ENCODE data around the gene ATG16L1.

The ATG16L1 gene

DNA sequence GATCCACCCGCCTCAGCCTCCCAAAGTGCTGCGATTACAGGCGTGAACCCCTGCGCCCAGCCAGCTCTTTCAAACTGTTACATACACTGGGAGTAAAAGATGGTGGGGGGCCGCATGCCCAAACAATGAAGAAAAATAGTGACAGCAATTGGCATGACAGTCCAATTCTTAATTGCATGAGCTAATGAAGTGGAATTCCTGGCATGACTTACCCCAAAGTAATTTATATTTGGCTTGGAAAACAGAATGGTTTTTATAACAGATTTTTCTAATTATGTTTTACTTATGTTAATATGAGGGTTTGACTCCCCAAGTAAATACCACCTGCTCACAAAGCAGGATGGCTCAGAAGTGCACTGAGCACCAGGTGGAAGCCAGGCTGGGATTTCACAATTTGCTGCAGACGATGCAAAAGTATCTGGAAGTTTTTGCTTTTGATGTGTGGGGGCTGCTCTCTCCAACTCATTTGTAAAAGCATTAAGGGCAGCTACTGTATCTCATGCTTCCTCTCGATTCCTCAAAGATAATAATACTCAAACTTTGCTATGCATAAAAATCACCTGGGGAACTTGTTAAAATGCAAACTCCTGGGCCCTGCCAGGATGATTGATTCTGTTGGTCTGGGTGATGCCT, 24.0 kb upstream of the ATG16L1 start:
- DNase-seq, result no peak

DNA sequence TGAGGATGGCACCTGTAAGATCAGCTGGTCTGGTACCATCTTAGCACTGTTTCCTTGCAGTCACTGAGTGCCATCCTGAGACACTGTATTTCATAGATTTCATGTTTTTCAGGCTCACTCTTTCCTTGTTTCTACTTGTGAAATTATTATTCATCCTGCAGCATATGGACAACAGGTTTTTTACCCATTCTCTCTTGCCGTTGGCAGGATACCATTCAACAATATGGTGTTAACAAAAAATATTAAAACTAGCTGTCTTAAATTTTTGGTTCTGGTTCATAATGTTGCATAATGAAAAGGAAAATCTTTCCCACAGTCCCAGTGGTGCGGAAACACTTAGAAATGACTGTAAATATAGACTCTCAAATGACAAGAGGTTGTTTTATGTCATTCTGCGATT, 23.1 kb upstream of the ATG16L1 start:
- DNase-seq, result no peak

DNA sequence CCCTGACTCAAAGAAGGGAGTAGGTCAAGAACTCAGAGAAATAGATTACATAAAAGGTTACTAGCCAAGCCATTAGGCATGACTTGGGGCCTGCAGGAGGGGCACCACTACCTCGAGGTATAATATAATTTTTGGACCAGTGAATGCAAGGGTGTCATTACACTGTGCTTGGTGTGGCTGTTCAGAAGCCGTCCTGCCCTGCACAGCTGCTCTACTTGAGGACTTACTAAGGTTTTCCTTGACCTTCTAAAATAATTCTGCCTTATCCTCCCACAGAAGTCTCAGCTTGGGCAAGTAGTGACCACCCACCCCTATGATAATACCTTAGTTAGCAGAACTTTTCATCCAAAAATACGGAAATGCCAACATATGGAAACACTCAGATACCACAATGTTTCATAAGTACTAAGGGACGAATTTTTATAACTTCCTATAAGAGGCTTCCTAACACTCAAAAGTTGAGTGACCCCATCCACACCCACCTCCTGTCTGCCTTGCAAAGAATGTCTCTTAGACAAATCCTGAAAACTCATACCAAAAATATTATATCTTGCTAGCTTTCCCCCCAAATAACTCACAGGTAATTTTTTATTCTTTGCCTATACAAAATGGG, 17.7 kb upstream of the ATG16L1 start:
- no peak for DNase-seq

DNA sequence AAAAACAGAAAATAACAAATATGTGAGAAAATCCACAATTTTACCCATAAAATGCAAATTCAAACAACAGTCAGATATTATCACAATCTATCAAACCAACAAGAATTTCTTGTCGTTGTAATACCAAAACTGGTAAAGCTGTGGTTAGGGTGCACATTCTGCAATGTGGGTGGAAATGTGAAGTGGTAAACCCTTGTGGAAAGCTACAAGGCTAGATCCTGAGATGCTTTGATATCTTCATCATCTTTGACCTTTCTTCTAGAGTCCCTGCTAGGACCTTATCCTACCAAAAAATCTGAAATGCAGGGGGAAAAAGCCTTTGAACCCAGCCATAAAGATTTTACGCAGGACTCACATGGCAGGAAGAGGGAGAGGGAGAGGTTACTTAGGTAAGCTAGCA, 17.2 kb upstream of the ATG16L1 start:
- no peak for DNase-seq

DNA sequence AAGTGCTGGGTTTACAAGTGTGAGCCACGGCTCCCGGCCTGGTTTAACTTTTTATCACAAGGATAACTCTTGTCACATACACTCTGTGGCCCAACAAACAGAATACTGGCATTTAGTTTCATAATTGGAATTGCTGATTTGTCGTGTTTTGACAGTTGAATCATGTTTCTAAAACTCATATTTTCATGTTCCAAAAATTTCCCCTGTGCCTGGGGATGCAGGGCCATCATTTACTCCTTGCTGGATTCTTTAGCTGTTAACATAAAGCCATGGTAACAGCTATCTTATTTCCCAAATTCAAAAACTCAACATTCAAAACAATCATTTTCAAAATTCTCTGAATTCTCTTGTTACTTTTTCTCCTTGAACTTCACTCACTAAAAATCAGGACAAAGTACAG, 16.5 kb upstream of the ATG16L1 start:
- no peak for DNase-seq

DNA sequence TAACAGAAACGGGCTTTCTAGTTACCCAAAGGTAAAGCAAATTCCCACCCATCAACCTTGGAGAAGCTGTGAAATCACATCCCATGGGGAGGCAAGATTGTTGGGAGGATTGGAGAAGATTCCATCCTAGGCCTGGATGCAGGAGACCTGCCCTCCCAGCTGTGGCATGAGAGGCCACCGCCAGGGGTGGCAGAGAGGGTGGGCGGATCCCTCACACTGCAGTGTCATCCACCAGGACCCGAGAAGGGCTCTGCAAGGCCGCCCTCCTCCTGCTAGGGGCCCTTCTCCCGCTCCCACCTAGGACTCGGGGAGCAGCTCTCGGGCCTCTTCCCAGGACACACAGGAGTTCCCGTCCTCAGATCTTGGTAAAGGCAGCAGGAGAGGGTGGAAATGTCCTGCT, 15.5 kb upstream of the ATG16L1 start:
- no peak for DNase-seq

DNA sequence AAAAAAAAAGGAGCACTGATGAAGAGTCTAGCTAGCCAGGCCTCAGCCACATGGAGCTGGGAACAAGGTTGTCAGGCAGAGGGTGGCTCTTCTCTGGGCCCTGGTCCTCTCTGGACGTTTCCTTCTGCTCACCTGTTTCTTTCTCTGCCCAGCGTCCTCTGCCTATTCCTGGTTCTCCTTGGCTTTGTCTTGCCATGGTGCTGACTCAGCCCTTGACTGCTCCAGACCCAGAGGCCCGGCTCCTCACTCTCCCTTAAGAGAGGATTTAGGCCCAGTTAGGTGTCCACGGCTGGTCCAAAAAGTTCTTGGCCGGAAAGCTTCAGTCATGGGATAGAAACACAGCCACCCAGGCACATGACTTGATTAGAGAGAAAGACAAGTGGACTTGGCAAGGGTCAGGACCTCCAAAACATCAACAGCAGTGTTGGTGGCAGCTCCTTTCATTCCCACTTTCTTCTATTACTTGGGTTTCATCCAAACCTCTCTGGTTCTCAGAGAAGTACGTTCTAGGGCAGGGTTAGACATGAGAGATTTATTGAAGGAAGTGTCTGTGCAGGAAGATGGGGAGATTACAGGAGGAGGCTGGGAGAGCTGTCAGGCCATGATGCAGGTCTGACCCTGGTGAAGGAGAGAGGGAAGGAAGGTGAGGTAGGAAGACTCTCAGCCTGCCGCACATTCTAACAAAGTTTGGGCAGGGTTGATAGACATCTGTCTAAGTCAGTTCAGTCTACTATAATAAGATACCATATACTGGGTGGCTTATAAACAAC, 14.5 kb upstream of the ATG16L1 start:
- DNase-seq, result no peak

DNA sequence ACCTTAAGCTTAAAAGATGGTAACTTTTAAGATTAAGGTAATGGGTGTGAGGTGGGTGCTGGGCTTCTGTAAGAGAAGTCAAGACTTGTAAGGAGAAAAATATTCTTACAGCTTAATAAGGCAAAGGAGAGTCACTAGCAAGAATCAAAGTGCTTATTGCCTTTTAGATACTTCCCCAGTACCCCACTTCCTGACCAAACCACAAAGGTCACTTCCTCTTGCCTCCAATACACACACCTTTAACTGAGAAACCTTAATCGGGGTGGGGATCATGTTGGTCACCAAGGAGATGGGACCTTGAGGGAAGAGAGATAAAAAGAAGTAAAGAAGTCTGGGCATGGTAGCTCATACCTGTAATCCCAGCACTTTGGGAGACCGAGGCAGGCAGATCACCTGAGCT, 10.6 kb upstream of the ATG16L1 start:
- no peak for DNase-seq

DNA sequence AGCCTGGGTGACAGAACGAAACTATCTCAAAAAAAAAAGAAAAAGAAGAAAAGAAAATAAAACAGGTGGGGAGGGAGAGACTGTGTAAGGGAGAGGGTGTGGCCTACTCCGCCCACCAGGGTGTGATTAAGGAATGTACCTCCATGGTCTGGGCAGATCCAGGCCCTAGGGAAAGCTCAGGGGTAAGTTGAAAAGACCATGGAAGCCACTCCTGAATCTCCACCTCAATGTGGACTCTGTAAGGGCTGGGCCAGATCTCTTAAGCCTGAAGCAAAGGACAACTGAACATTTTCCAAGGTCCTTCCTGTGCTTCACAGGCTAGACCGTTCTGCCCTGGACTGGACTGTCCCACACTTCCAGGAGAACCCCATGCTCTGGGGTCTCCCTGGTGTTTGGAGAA, 9.7 kb upstream of the ATG16L1 start:
- DNase-seq, result no peak

DNA sequence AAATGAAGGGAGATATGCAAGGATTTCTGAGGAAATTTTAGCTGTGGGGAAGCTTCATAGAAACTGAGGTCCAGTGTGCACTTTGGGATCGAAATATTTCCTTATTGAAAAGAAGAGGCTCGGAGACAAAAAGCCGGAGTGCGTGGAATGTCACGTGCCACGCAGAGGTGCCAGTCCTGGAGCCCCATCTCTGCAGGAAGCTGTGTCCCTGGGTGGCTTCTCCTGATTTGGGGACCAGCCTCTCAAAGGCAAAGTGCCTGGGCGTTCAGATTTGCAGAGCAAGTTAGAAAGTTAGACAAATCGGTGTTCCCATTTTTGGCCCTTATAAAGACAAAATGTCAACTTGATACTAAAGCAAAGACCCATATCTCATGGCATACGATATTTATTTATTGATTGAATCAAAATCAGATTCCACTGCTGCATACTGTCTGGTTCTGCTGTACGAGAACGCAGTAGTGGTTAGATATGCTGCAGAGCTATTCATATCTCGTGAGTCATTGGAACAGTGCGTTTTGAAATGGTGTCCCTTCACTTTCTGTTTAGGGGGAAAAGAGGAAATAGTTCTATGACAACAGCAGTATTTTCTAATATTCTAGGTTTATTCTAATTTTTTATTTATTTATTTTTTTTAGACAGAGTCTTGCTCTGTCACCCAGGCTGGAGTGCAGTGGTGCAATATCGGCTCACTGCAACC, 9.1 kb upstream of the ATG16L1 start:
- DNase-seq, result no peak

DNA sequence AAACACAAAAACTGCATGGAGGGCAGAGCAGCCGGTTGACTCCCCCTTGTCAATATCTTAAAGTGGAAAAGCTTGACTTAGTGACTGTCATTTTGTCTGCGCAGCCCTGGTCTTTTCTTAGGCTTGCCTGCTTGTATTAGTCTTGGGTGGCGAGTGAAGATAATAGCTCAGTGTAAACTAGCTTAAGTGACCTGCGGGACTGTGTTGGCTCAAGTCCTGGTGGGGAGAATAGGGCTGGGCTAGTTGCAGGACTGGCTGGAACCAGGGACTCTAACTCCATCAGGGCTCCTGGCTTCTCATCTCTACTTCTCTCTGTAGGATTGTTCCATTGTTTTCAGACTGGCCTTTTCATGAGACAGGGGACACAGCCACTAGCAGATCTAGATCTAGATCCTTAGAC, 8.1 kb upstream of the ATG16L1 start:
- no peak for DNase-seq

DNA sequence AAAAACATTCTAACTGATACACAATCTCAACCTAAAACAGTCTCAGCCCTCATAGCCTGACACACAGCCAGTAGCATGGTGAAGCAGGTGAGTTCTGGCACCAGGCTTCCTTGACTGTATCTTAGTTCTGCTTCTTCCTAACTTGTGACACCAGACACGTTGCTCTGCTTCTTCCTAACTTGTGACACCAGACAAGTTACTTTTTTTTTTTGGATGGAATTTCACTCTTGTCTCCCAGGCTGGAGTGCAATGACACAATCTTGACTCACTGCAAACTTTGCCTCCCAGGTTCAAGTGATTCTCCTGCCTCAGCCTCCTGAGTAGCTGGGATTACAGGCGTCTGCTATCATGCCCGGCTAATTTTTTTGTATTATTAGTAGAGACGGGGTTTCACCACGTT, 6.7 kb upstream of the ATG16L1 start:
- no peak for DNase-seq

DNA sequence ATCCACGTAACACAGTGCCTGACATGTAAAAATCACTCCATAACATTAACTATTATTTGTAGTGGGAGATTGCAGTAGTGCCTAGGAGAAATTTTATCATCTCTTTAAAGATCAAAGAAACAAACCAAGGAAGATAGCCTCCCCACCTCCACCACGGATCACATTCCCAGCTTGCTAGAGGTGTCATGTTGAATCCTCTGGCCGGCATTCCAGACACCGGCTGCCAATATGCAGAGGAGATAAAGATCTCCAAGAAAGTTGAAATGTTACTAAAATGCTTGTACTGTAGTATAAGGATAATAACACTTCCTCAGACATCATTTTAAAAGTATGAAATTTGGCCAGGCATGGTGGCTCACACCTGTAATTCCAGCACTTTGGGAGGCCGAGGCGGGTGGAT, 6.1 kb upstream of the ATG16L1 start:
- DNase-seq, result no peak

DNA sequence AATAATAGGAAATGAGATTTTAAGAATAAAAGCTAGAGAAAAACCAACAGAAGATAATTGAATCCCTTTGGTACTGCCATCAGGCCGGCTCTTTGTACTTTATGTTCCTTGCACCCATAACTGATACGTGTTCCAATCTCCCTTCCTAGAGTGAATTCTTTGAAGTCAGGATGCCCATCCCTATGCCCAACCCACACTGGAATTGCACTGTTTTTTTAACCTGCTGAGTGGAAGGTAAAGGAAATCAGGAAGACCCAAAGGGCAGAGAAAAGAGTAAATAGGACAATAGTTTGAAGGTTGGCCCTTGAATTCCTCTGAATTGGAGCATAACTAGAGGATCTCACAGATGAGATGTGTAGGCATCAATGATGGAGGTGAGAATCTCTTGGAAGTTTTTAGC, 4.4 kb upstream of the ATG16L1 start:
- no peak for DNase-seq

DNA sequence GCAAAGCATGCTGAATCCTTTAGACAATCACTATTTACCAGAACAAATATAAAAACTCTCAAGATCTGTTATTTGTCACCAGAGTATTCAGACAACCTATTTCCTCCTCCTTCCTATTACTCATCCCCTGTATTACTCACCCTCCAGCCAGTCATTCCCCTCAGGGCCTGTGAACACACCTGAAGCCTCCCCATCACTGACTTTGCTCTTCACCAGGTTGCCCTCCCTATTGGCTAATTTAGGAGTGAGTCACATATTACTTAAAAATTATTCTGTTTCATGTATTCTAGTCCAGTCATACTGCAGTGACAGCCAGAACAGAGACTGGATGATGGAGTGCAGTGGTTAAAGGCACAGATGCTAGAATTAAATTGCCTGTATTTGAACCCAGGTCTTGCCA, 3.7 kb upstream of the ATG16L1 start:
- peak; percentile 35 for DNase-seq

DNA sequence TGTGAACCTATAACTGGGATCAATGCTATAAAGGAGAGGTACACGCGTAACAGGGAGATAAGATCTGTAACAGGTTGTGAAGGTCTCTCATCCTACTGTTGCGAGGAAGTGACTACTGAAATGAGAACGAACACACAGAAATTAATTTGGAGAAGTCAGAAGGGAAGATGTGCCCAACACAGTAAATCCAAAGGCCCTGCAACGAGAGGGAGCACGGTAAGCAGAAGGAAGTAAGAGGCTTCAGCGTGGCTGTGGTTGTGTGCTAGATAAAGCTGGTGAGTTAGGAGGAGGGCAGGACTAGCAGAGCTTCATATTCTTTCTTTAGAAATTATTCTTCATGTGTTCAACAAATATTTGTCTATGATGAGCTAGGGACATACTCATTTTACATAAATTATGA, 2.5 kb upstream of the ATG16L1 start:
- DNase-seq, result no peak

DNA sequence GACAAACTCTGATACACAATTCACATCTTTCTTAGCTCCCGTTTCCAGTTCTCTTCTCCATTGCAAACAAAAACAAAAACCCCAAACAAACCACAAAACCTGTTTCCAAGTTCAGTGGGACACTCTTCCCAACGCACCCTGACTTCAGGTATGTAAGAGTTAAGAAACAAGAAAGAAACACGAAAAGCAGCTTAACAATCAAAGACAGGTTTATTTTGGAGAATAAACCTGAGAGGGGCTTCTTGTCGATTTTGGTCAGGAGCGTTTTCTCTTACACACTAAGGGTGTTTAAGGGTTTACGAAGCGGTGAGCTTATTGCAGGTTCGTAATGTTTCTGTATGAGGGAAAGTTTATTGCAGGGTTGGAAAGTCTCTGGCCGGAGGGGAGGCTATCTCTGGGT, 905 bp upstream of the ATG16L1 start:
- DNase-seq, result no peak

DNA sequence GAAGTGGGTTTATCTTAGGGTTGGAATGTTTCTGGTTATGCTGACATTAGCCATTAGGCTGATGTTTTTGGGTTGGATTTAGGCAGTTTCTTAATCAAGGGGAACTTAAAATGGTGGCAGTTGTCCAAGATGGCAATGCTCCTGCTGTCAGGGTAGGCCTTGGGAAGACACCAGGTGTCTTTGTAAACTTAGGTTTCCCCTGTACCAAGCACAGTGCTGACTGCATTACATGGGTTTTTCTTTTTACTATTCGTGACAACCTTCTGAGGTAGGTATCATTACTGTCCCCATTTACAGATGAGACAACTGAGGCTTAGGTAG, 528 bp upstream of the ATG16L1 start:
- DNase-seq, result no peak

DNA sequence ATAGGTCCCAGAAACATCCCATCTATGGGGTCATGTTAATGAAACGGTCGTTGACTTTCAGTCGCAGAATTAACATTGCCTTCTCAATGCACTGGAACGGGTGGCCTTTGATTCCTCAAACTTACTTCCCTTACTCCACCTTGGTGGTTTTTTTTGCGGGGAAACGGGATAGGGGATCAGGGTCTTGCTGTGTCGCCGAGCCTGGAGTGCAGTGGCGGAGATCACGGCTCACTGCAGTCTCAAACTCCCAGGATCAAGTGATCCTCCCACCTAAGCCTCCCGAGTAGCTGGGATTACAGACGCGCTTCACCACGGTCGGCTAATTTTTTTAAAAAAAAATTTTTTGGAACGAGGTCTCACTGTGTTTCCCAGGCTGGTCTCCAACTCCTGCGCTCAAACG, 754 bp downstream of the ATG16L1 start:
- DNase-seq, result no peak

DNA sequence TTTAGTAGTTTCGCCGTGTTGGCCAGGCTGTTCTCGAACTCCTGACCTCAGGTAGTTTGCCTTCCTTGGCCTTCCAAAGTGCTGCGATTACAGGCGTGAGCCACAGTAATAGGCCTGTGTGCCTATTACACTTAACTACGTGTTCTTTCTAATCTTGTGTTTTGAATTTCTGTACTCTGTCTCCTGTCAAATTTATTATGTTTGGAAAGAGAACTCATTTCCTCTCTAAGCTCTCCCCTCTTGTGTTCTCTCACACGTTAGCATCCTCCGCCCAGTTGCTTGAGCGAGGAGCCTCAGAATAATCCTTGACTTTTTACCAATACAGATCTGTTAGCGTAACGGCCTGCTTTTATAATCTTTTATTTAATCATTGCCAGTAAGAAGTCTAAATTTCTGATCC, 3.7 kb downstream of the ATG16L1 start:
- no peak for DNase-seq

DNA sequence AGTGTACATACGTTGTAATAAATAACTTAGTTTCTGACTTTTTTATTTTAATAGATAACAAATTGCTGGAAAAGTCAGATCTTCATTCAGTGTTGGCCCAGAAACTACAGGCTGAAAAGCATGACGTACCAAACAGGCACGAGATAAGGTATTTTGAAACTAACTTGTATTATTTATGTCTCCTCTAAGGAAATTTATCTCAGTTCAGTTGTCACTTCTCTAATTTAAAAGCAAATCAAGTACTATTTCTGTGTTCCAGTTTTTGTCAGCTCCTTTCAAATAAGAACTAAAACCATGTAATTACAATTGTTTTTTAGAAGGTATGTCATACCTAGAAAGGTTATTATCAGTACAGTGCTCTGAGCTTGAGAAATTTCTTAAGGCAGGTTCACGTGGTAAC, 4.6 kb downstream of the ATG16L1 start:
- DNase-seq, result no peak

DNA sequence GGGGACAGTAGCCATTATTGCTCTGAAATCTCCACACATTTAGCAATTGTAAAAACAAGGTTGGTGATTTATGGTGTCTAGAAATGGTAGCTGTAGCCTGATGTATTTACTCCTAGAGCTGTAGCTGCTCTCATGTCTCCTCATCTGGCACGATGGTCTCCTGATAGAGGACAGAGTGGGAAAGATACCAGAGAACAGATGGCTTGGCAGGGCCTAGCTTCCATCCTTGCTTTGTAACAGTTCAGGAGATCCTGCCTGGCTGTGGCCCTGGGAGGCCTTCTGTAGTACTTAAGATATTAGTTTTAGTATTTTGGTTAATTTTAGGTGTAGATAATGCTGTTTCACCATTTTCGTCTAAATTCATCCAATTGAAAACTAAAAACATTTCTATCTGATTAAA, 6.7 kb downstream of the ATG16L1 start:
- DNase-seq, result no peak

DNA sequence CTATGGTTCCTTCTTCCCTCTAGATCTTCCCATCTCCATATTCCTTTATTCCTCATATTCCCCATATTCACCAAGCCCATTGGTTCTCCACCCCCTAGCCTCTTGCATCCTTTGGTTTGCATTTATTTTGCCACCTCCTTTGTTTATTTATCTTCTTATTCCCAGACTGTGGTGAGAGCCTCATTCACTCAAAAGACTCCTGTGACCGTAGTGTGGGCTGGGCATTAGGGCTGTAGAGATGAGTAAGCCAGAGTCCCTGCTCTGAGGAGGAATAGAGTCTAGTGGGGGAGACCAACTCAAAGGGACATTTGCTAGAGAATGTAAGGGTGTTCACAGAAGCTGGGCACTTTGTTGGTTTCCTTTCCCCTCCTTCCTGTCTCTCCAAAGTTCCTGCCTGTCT, 8.3 kb downstream of the ATG16L1 start:
- no peak for DNase-seq

DNA sequence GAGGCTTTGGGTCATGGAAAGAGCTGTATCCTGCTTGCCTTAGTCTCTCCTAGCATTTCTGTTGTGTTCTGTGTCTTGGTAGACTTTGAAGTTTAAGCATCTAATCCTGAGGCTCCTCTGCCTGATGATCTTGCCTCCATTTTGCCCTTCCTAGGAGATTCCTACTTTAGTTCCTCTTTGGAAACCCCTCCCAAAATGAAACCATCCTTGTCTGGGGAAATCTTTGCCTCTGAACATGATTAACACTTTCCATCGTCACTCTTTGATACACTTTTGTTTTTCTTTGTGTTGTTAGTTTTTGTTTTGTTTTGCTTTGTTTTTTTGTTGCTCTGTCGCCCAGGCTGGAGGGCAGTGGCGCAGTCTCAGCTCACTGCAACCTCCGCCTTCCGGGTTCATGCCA, 9.2 kb downstream of the ATG16L1 start:
- no peak for DNase-seq
